ENCODE measurements around the gene CNEP1R1. TPM values are rescaled to one million over a fixed set of nuclear protein-coding genes. Genes with fewer than 3 reads are reported as not detected.

Gene CNEP1R1
- total and polyA plus RNA-seq, 2 of the 8 experiments (the other 6 are each of a cell fraction or from before 2014, with no cell fraction given) = 10.6 to 13.6 TPM

GRCh38 chr16:50072730-50073129 is 47.7 kb downstream of the CNEP1R1 start:
- no peak overlapping the region for H2AFZ ChIP-seq (ENCODE audit: low read length)
- no peak overlapping the region for H3K23ac ChIP-seq (ENCODE audit: insufficient read length)
- no peak overlapping the region for H4K5ac ChIP-seq (ENCODE audit: insufficient read length, low read depth, low read length)
- no peak for TF ChIP-seq EZH2 (IDR thresholded peaks at IDR 0.05; ENCODE audit: low read depth, low read length, severe bottlenecking)
- no peak for TF ChIP-seq USF2 (IDR thresholded peaks at IDR 0.05; ENCODE audit: low read length)
- TF ChIP-seq BRCA1 (IDR thresholded peaks at IDR 0.05; ENCODE audit: low read depth, low read length) = no peak
- TF ChIP-seq CTCF (IDR thresholded peaks at IDR 0.05; ENCODE audit: control extremely low read depth in 1 of 3, insufficient read depth in 1 of 3, low read depth in 1 of 3, low read length in 3 of 3) = no peak
- no peak for TF ChIP-seq BACH1 (IDR thresholded peaks at IDR 0.05; ENCODE audit: low read length)
- no peak for TF ChIP-seq CEBPB (IDR thresholded peaks at IDR 0.05; ENCODE audit: low read depth, low read length)
- TF ChIP-seq BCL11A (IDR thresholded peaks at IDR 0.05; ENCODE audit: low read depth in 2 of 2, low read length in 2 of 2) = no peak
- no peak for TF ChIP-seq E2F6 (IDR thresholded peaks at IDR 0.05)
- no peak for TF ChIP-seq EGR1 (IDR thresholded peaks at IDR 0.05; ENCODE audit: borderline replicate concordance, low read depth, low read length)
- no peak overlapping the region for H3K18ac ChIP-seq (ENCODE audit: extremely low read depth, low read length)
- peaks cover 0 to 3% (median 2%) of the 10 kb centered on the region in 4 experiments; a peak in 4 of 7 replicates for H3K4me1 ChIP-seq (replicated peaks in 1 of 4; ENCODE audit: control insufficient read depth in 3 of 4, insufficient read depth in 4 of 4, low read length in 3 of 4)
- no peak overlapping the region for H3K14ac ChIP-seq (ENCODE audit: insufficient read length)
- no peak overlapping the region for H3K56ac ChIP-seq (replicated peaks; ENCODE audit: insufficient read length, low read depth, low read length)
- H3K27me3 ChIP-seq (replicated peaks in 1 of 4; ENCODE audit: control insufficient read depth in 3 of 4, extremely low read depth in 1 of 4, insufficient read depth in 3 of 4, low read length in 3 of 4) = no peaks in the 10 kb centered on the region
- H3K27ac ChIP-seq (ENCODE audit: low read depth, low read length) = no peak overlapping the region
- no peak overlapping the region for H3K4me3 ChIP-seq (ENCODE audit: extremely low read depth in 1 of 4, insufficient read depth in 2 of 4, low read depth in 3 of 4, low read length in 4 of 4)
- H2AK5ac ChIP-seq (ENCODE audit: low read depth, low read length) = no peak overlapping the region
- no peak overlapping the region for H4K91ac ChIP-seq (replicated peaks; ENCODE audit: insufficient read length, low read length)
- peaks cover 2 to 27% (median 19%) of the 10 kb centered on the region in 4 experiments; a peak in 6 of 8 replicates for H3K36me3 ChIP-seq (ENCODE audit: control insufficient read depth in 2 of 4, insufficient read depth in 4 of 4, low read length in 3 of 4)
- DNase-seq (ENCODE audit: low read depth in 1 of 2, low spot score in 2 of 2) = no peak
- 90% methylated on average over 5 of the region's 5 CpGs; no CpG with 5 or more reads in 1 of the 2 experiments for WGBS, 2 experiments (ENCODE audit: extremely low coverage in 1 of 2, insufficient coverage in 1 of 2, insufficient read length in 1 of 2, insufficient replicate concordance in 2 of 2, low coverage in 1 of 2, low lambda C conversion rate in 2 of 2, missing lambda C conversion rate in 1 of 2)
- ChIA-PET CTCF (ENCODE audit: partially characterized antibody) (interaction anchor here (1.1 kb wide), 1 partner anchor 138 kb away, joined by 3 read pairs; no protein-coding TSS in a partner anchor), POLR2A (ENCODE audit: partially characterized antibody) (no interaction called here)
- no peaks in the 10 kb centered on the region for H3K9me3 ChIP-seq (ENCODE audit: insufficient read depth in 2 of 2, low read depth in 1 of 2, low read length in 1 of 2)
- no peak overlapping the region for H2BK5ac ChIP-seq (ENCODE audit: low read depth, low read length)
- H3K9ac ChIP-seq (replicated peaks in 1 of 4; ENCODE audit: extremely low read depth in 1 of 4, low read depth in 3 of 4, low read length in 3 of 4) = no peak overlapping the region
- no peak overlapping the region for H3K4me2 ChIP-seq (ENCODE audit: insufficient read depth in 1 of 2, low read depth in 2 of 2, low read length in 2 of 2)
- H3K79me1 ChIP-seq (ENCODE audit: low read depth, low read length) = no peaks in the 10 kb centered on the region
- no peak for FAIRE-seq
- no peak overlapping the region for H2BK120ac ChIP-seq (replicated peaks; ENCODE audit: low read depth, low read length)
- peaks cover 0 to 3% of the 10 kb centered on the region in 2 experiments for H4K20me1 ChIP-seq (replicated peaks in 1 of 2; ENCODE audit: control insufficient read depth in 1 of 2, insufficient read depth in 2 of 2, low read length in 2 of 2)
- no peak overlapping the region for H4K8ac ChIP-seq (ENCODE audit: extremely low read depth, insufficient read depth, low read length)
- no peak overlapping the region for H3K4ac ChIP-seq (replicated peaks; ENCODE audit: insufficient read length, low read depth, low read length)
- H3K23me2 ChIP-seq (ENCODE audit: low read depth, low read length) = no peaks in the 10 kb centered on the region
- no peak overlapping the region for H2BK15ac ChIP-seq (ENCODE audit: low read length)
- peaks cover 0 to 13% of the 10 kb centered on the region in 2 experiments; a peak in 2 of 4 replicates for H3K79me2 ChIP-seq (ENCODE audit: control insufficient read depth in 1 of 2, insufficient read depth in 2 of 2, low read length in 2 of 2)
- no peak overlapping the region for H2BK12ac ChIP-seq (ENCODE audit: low read depth, low read length)
- no peak overlapping the region for H2BK20ac ChIP-seq (ENCODE audit: low read length)
